CD4-positive, alpha-beta T cell treated with Interleukin-4 for 1 hour (primary cell): Measurements from ENCODE around the gene NLRC5.
"Not testable (repeated sequence)": the region's sequence is repeated elsewhere in the genome, so short reads cannot be mapped to it uniquely, and the experiment has no call there.

Source experiments
- DNase-seq, 2 donors: peaks; one replicate each; pipeline ENCODE4 v3.0.0-alpha.2; 2020 to 2022

Gene NLRC5

DNA sequence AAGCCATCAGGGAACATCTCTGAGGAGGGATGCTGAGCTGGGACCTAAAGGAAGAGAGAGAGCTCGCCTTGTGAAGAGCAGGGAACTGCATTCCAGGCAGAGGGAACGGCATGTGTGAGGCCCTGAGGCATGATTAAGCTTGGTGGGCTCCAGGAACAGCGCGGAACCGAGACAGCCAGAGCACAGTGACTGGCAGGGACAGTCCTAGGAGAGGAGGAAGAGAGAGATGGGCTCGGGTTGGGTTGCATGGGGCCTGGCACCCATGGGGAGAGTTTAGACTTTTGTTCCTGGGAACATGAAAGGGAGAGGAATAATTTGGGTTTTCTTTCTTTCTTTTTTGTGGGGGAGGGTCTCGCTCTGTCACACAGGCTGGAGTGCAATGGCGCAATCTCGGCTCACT is 63.8 kb downstream of the NLRC5 start:
- no peak for DNase-seq

- DNase-seq, result no peak
Observed at GRCh38 chr16:57054338-57054737, 65.0 kb downstream of the NLRC5 start.

DNA sequence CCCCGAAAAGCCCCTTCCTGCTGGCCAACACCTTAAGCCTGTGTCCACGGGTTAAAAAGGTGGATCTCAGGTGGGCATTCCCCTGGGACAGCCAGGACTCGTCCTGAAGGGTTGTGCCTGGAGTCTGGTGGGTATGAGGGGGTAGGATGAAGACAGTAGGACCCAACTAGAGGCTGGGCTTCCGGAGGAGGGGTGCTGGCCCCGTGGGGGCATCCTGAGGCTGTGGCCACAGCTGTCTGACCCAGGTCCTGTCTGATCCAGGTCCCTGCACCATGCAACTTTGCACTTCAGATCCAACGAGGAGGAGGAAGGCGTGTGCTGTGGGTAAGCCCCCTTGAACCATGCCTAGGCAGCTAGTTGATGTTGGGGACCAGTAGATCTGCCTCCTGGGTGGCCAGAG is 65.4 kb downstream of the NLRC5 start:
- no peak for DNase-seq

DNA sequence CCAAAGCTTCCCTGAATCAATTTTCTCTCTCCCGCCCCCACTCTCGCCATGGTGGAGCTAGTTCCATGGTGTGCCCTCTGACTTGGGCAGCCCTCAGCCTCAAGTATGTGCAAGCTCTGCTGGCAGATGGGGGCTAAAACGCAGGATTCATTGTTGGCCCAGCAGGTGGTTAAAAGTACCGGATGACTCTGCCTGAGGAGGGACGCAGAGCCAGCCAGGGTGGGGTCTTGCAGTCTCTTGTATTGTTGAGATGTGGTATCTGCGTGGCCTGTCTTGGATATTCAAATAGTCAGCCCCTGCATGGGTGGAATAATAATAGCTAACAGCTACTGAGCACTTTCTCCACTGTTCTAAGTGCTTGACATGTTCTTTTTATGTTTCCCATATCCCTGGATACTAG is 66.3 kb downstream of the NLRC5 start:
- DNase-seq, result no peak

GRCh38 chr16:57058291-57058861 is 69.0 kb downstream of the NLRC5 start:
- no peak for DNase-seq

- DNase-seq, result no peak
Observed at GRCh38 chr16:57060323-57061083, 71.1 kb downstream of the NLRC5 start.

GRCh38 chr16:57061084-57061905 is 71.9 kb downstream of the NLRC5 start:
- peak in 1 of 2 donors; percentile 47 for DNase-seq

DNA sequence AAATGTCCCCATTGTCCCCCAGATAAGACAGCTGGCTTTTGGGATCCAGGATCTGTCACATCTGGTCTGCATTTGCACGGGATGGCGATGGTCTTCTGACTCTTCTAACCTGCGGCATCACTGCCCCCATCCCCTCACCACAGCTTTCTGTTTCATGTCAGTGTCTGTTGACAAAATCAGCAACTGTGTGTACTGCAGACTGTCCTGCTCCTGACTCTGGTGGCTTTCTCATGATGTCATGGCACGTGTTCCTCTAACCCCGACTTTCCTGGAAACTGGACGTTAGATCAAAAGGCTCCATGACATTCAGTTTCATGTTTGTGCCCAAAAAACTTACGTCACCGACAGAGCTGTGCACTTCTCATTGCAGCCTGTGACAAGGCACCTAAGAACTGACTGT is 73.0 kb downstream of the NLRC5 start:
- peak in 1 of 2 donors; percentile 49 for DNase-seq

- DNase-seq, result not testable (repeated sequence)
Observed at GRCh38 chr16:57063189-57063588, 73.8 kb downstream of the NLRC5 start.

DNA sequence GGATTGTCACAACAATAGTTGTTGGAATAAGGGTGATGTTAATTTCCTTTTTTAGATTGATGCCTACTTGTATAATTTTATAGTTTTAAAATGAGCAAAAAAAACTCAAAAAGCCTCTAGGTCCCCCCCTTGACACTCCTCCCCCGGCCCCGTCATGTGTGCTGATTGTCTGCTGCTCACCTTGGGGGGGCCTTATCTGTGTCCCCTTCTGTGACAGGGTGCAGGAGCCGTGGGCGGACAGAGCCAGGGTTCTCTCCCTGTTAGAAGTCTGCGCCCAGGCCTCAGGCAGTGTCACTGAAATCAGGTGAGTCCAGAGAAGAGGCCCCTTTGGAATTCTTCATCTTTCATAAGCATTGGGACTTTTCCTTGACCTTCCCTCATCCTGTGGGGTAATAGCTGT is 75.6 kb downstream of the NLRC5 start:
- no peak for DNase-seq

DNA sequence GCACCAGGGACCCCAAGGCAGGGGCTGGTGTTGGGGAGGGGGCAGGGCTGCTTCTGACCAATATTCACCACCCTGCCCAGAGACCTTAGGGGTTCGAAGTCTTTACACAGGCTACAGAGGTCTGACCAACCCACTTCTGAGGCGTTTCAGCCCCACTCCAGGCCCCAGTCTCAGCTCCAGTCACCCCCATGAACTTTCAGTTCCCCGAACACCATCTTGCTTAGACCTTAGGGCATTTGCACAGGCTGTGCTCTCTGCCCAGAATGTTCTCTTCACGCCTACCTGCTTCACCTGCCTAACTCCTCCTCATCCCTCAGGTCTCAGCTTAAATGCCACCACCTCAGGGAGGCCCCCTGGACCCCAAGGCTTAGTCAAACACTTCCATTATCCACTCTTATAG is 77.3 kb downstream of the NLRC5 start:
- no peak for DNase-seq

GRCh38 chr16:57067347-57067746 is 78.0 kb downstream of the NLRC5 start:
- no peak for DNase-seq

DNA sequence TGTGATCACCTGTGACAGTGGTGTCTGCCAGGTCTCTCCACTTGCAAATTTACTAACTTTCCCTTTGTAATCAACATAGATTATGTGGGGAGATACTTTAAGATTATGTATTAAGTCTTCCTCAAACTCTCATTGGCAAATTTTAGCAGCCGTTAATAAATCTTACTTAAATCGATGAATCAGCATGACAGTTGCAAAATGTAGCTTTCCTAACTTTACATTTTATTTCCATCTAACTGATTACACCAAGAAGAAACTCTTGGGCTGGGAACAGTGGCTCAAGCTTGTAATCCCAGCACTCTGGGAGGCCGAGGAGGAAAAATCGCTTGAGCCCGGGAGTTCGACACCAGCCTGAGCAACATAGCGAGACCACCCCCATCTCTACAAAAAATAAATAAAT is 79.7 kb downstream of the NLRC5 start:
- DNase-seq, result no peak

DNA sequence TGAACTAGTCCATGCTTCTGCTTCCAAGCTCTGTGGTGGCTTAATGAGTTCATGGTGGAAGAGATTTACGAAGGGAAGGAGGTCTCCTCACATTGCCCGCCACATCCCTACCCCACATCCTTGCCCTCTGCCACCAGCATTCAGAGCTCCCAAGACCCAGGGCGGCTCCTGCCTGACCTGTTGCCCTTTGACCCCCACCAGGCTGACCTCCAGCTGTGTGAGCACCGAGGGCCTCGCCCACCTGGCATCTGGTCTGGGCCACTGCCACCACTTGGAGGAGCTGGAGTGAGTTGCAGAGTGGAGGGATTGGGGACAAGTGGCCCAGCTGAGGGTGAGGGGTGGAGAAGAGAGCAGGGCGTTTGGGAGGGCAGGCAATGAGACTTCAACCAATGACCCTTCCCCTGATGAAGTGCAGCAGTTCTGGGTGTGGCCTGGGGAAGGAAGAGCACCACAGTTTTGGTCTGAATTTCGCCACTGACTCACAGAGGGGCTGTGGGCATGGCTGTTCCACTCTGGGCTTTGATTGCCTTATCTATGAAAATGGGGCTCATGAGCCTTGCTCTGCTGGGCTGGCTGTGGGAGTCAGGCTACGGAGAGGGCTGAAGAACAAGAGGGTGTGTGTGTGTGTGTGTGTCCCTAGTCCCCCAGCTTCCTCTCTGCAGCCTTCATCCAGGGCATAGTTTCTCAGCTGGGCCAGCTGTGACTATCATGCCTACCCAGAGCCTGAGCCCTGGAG is 80.4 kb downstream of the NLRC5 start:
- DNase-seq, result no peak

- no peak for DNase-seq
Observed at GRCh38 chr16:57070424-57070823, 81.1 kb downstream of the NLRC5 start.

DNA sequence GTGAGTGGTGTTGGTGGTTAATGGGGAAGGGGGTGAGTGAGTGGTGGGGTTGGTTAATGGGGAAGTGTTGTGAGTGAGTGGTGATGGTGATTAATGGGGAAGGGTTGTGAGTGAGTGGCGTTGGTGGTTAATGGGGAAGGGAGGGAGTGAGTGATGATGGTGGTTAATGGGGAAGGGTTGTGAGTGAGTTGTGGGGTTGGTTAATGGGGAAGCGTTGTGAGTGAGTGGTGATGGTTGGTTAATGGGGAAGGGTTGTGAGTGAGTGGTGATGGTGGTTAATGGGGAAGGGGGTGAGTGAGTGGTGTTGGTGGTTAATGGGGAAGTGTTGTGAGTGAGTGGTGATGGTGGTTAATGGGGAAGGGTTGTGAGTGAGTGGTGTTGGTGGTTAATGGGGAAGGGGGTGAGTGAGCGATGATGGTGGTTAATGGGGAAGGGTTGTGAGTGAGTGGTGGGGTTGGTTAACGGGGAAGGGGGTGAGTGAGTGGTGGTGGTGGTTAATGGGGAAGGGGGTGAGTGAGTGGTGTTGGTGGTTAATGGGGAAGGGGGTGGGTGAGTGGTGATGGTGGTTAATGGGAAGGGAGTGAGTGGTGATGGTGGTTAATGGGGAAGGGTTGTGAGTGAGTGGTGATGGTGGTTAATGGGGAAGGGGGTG is 81.8 kb downstream of the NLRC5 start:
- DNase-seq, result peak; percentile 29 to 52

- no peak for DNase-seq
Observed at GRCh38 chr16:57071831-57072582, 82.7 kb downstream of the NLRC5 start.

DNA sequence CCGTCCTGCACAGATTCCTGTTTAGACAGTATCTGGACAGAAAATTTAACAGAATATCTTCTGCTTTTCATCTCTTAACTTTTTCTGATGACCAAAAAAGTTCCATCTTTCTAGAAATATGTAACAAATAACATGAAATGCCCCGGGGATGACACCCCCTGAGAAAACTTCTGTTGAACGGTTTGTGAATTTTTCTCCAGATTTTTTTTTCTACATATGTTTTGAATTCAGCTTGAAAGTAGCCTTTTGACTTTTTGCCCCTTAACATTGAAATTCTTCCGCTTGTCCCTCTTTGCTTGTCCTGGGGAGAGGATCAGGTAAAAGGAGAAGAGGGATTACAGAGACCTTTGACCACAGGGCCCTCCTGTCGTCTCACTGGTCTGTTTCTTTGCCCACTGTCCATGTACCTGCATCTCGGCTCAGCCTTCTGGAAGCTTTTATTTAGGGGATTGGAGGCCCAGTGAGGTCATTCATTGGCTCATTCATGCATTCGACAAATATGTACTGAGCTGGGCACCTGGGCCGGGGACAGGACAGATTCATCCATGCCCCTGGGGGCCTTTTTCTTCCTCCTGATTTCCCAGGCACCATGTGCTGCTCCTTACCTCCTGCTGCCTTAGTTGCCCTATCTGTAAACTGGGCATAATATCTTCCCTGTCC is 83.4 kb downstream of the NLRC5 start:
- no peak for DNase-seq

DNA sequence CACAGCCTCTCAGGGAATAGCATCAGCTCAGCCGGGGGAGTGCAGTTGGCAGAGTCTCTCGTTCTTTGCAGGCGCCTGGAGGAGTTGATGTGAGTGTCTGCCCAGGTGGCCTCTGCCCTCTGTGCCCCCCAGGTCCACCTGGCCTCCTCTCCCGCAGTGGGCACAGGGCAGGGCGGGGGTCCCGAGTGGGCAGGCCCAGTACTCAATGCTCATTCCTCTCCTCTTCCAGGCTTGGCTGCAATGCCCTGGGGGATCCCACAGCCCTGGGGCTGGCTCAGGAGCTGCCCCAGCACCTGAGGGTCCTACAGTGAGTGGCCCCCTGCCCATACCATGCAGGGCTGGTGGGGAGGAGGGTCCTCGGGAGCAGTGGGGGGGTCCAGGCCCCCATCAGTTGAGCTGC is 88.4 kb downstream of the NLRC5 start:
- no peak for DNase-seq

DNA sequence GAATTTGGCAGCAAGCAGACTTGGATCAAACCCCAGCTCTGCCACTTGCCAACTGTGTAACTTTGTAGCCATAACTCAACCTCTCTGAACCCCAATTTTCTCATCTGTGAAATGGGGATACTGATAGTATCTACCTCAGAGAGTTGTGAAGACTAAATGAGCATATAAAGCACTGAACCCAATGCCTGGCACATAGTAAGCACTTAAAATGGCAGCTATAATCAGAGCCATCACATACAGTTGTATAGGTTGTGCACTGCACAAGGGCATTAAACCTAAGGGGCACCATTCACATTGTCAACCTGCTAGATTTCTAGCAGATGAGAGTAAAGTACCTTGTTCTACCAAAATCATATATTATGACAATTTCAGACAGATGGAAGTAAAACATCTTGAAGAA is 92.4 kb downstream of the NLRC5 start:
- no peak for DNase-seq

DNA sequence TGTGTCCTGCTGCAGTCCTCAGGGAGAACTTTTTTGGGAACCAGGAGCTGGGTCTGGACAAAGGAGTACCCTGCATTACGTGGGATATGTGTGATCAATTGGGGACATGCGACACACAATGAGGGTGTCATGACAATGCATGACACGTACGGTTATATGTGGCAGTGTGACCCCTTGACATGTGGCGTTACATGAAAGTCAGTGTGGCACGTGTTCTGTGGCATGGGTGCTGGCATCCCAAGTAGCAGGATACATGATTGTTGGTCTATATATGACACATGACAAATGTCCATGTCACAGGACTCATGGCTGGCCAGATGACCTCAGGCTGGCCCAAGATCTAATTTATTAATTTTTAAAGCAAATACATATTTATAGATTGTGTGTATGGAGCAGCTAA is 93.3 kb downstream of the NLRC5 start:
- no peak for DNase-seq
